Natural killer cell (primary cell): ENCODE data around the gene TCF7L1. TPM values are rescaled to one million over a fixed set of nuclear protein-coding genes. Genes with fewer than 3 reads are reported as not detected.
"Not testable (repeated sequence)": the region's sequence is repeated elsewhere in the genome, so short reads cannot be mapped to it uniquely, and the experiment has no call there.

ENCODE experiments used
- ATAC-seq, 3 donors: fragments of 150-1000 bp in 2 of 3; fragments of 200-7000 bp in 1 of 3; cut with Tn5 transposase; 1 replicate in 1 of 3; 2 replicates in 2 of 3; pipeline ENCODE4 v1.10.0; 2021; ENCODE audit warnings: mild to moderate bottlenecking in 2 of 3, moderate library complexity in 2 of 3
- DNase-seq, 2 donors: peaks; one replicate each; pipeline versions ENCODE4 v3.0.0 to v3.0.0-alpha.2; 2013 to 2021; ENCODE audit warnings: mixed read lengths in 1 of 2
- H3K27ac ChIP-seq: one replicate; pipeline ENCODE4 v1.5.1; 2013; ENCODE audit warnings: mild to moderate bottlenecking, low read length
- H3K27me3 ChIP-seq: one replicate; pipeline ENCODE4 v1.6.1; 2013; ENCODE audit warnings: low read length; ENCODE audit not compliant: control insufficient read depth, insufficient read depth
- H3K36me3 ChIP-seq: one replicate; pipeline ENCODE4 v1.6.1; 2013; ENCODE audit warnings: low read length; ENCODE audit not compliant: control insufficient read depth, insufficient read depth
- H3K4me1 ChIP-seq: one replicate; pipeline ENCODE4 v1.6.1; 2013; ENCODE audit warnings: low read length; ENCODE audit not compliant: control insufficient read depth, insufficient read depth
- H3K4me3 ChIP-seq: one replicate; pipeline ENCODE4 v1.5.1; 2013; ENCODE audit warnings: low read length
- H3K9me3 ChIP-seq: one replicate; pipeline ENCODE4 v1.6.1; 2013; ENCODE audit warnings: low read length; ENCODE audit not compliant: control insufficient read depth, insufficient read depth
- H3K27ac Mint-ChIP-seq, 2 donors: one replicate each; pipeline ENCODE4 v1.8.0; 2022; ENCODE audit warnings: mild to moderate bottlenecking in 2 of 2, mixed read lengths in 2 of 2, moderate library complexity in 1 of 2
- H3K27me3 Mint-ChIP-seq, 2 donors: one replicate each; pipeline ENCODE4 v1.8.0; 2022; ENCODE audit warnings: low read depth in 2 of 2, mixed read lengths in 2 of 2
- H3K36me3 Mint-ChIP-seq: one replicate; pipeline ENCODE4 v1.8.0; 2022; ENCODE audit warnings: mixed read lengths
- H3K4me1 Mint-ChIP-seq, 2 donors: one replicate each; pipeline ENCODE4 v1.8.0; 2022; ENCODE audit warnings: mixed read lengths in 2 of 2
- H3K4me3 Mint-ChIP-seq: one replicate; pipeline ENCODE4 v1.8.0; 2022; ENCODE audit warnings: mild to moderate bottlenecking, moderate library complexity, mixed read lengths
- H3K9me3 Mint-ChIP-seq, 2 donors: one replicate each; pipeline ENCODE4 v1.8.0; 2022; ENCODE audit warnings: mixed read lengths in 2 of 2
- CTCF ChIP-seq: fragments of 200-600 bp; IDR thresholded peaks from one replicate; pipeline ENCODE4 v1.8.0; 2022; ENCODE audit warnings: antibody characterized with exemption
- WGBS: methylation state at CpG from one replicate; pipeline ENCODE4 v1.1.7; 2013; ENCODE audit warnings: missing lambda C conversion rate; ENCODE audit not compliant: insufficient coverage; 5-methylcytosine and 5-hydroxymethylcytosine counted together
- intact Hi-C: fragments of 100-400 bp; cut with micrococcal nuclease; formaldehyde crosslinking; loops from one replicate; pipeline ENCODE4 v1.14.2; 2022
- total RNA-seq, 4 donors: library from RNA; stranded (reverse); fragments of 120-200 nt in 1 of 4; gene quantifications; one replicate each; pipeline versions ENCODE4 v1.2.3 to v1.2.4, GENCODE V29; 2013 to 2022

The TCF7L1 gene
- total RNA-seq, 3 donors from 2014 or later (not counting 1 experiment from before 2014, with no cell fraction given): not detected

GRCh38 chr2:85114586-85115330, 18.4 kb upstream of the TCF7L1 start:
- H3K4me3 ChIP-seq: no peak overlapping the region
- Mint-ChIP-seq H3K4me3 (no peak overlapping the region), H3K27me3 (peaks cover 19 to 23% of the 10 kb centered on the region in 2 donors), H3K9me3 (no peaks in the 10 kb centered on the region), H3K36me3 (no peaks in the 10 kb centered on the region), H3K27ac (no peak overlapping the region), H3K4me1 (no peaks in the 10 kb centered on the region)
- H3K27me3 ChIP-seq: peaks cover 4% of the 10 kb centered on the region
- no peaks in the 10 kb centered on the region for H3K4me1 ChIP-seq
- H3K27ac ChIP-seq: no peak overlapping the region
- intact Hi-C loops: no loop called here
- no peak for DNase-seq
- ATAC-seq: no peak
- H3K36me3 ChIP-seq: no peaks in the 10 kb centered on the region
- TF ChIP-seq CTCF: no peak
- H3K9me3 ChIP-seq: no peaks in the 10 kb centered on the region
- WGBS: 97% methylated on average over 2 of the region's 2 CpGs

- intact Hi-C loops: no loop called here
- DNase-seq: no peak
- Histone ChIP-seq H3K4me3 (no peak overlapping the region), H3K36me3 (no peaks in the 10 kb centered on the region), H3K27me3 (peaks cover 4% of the 10 kb centered on the region), H3K4me1 (no peaks in the 10 kb centered on the region), H3K9me3 (no peaks in the 10 kb centered on the region), H3K27ac (no peak overlapping the region)
- no peak overlapping the region for H3K27ac Mint-ChIP-seq
- no peaks in the 10 kb centered on the region for H3K9me3 Mint-ChIP-seq
- no peaks in the 10 kb centered on the region for H3K4me1 Mint-ChIP-seq
- peaks cover 15 to 25% of the 10 kb centered on the region in 2 donors for H3K27me3 Mint-ChIP-seq
- ATAC-seq: no peak
- no peaks in the 10 kb centered on the region for H3K36me3 Mint-ChIP-seq
- 87% methylated on average over 2 of the region's 3 CpGs for WGBS
- TF ChIP-seq CTCF: no peak
- no peak overlapping the region for H3K4me3 Mint-ChIP-seq
Measured at GRCh38 chr2:85116207-85116606, 17.0 kb upstream of the TCF7L1 start.

GRCh38 chr2:85119900-85120299, 13.3 kb upstream of the TCF7L1 start:
- H3K27ac ChIP-seq: no peak overlapping the region
- intact Hi-C loops: no loop called here
- ATAC-seq (no peak), DNase-seq (no peak)
- no peaks in the 10 kb centered on the region for H3K36me3 Mint-ChIP-seq
- H3K9me3 Mint-ChIP-seq: no peaks in the 10 kb centered on the region
- peaks cover 6 to 7% of the 10 kb centered on the region in 2 donors for H3K27me3 Mint-ChIP-seq
- H3K4me3 Mint-ChIP-seq: no peak overlapping the region
- no peaks in the 10 kb centered on the region for H3K27me3 ChIP-seq
- no peaks in the 10 kb centered on the region for H3K4me1 ChIP-seq
- no peaks in the 10 kb centered on the region for H3K9me3 ChIP-seq
- no peaks in the 10 kb centered on the region for H3K36me3 ChIP-seq
- H3K4me1 Mint-ChIP-seq: no peaks in the 10 kb centered on the region
- H3K27ac Mint-ChIP-seq: no peak overlapping the region
- H3K4me3 ChIP-seq: no peak overlapping the region
- TF ChIP-seq CTCF: no peak

GRCh38 chr2:85120363-85120762, 12.8 kb upstream of the TCF7L1 start:
- Mint-ChIP-seq H3K36me3 (no peaks in the 10 kb centered on the region), H3K27me3 (peaks cover 6 to 7% of the 10 kb centered on the region in 2 donors), H3K27ac (no peak overlapping the region), H3K4me1 (no peaks in the 10 kb centered on the region), H3K4me3 (no peak overlapping the region), H3K9me3 (no peaks in the 10 kb centered on the region)
- no peaks in the 10 kb centered on the region for H3K36me3 ChIP-seq
- intact Hi-C loops: no loop called here
- no peak overlapping the region for H3K27ac ChIP-seq
- no CpG with 5 or more reads among the region's 1 CpG for whole genome bisulfite sequencing
- no peak overlapping the region for H3K4me3 ChIP-seq
- no peak for ATAC-seq
- no peaks in the 10 kb centered on the region for H3K27me3 ChIP-seq
- no peak for TF ChIP-seq CTCF
- no peak for DNase-seq
- H3K9me3 ChIP-seq: no peaks in the 10 kb centered on the region
- H3K4me1 ChIP-seq: no peaks in the 10 kb centered on the region

DNA sequence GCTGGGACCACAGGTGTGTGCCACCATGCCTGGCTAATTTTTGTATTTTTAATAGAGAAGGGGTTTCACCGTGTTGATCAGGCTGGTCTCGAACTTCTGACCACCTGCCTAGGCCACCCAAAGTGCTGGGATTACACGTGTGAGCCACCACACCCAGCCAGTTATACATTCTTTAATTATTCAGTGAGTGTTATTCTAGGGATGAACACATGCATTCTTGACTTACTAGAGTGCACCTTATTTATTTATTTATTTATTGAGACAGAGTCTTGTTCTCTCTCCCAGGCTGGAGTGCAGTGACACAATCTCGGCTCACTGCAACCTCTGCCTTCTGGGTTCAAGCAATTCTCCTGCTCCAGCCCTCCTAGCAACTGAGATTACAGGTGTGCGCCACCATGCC, 6.7 kb upstream of the TCF7L1 start:
- H3K9me3 ChIP-seq, H3K27ac Mint-ChIP-seq, H3K36me3 ChIP-seq, H3K36me3 Mint-ChIP-seq, H3K4me3 ChIP-seq, intact Hi-C loops, DNase-seq, H3K4me1 Mint-ChIP-seq, H3K4me3 Mint-ChIP-seq, H3K9me3 Mint-ChIP-seq, ATAC-seq, H3K4me1 ChIP-seq, H3K27ac ChIP-seq: not testable (repeated sequence)
- peaks cover 6 to 17% of the 10 kb centered on the region in 2 donors for H3K27me3 Mint-ChIP-seq
- peaks cover 15% of the 10 kb centered on the region for H3K27me3 ChIP-seq
- 100% methylated on average over 4 of the region's 5 CpGs for WGBS
